K562 (cell line): ENCODE measurements around the gene TMEM143.
"Not testable (repeated sequence)": the region's sequence is repeated elsewhere in the genome, so short reads cannot be mapped to it uniquely, and the experiment has no call there.

Experiments used
- CREB1 ChIP-seq, 2 experiments: sonication (generic) in 1 of 2; formaldehyde crosslinking in 1 of 2; IDR thresholded peaks; 2 replicates each; pipeline versions ENCODE4 v1.6.1 to v1.8.0; 2012 to 2022; ENCODE audit warnings: inconsistent platforms in 1 of 2, mild to moderate bottlenecking in 1 of 2, missing genetic modification reagents in 1 of 2, moderate library complexity in 1 of 2
- IRF1 ChIP-seq: sonication (generic); formaldehyde crosslinking; IDR thresholded peaks from 2 replicates; pipeline ENCODE4 v1.8.0; 2022; ENCODE audit warnings: missing genetic modification reagents, mild to moderate bottlenecking, borderline replicate concordance
- JUND ChIP-seq, 2 experiments: IDR thresholded peaks; 2 replicates in 1 of 2; 3 replicates in 1 of 2; pipeline ENCODE4 v1.6.1; 2011; ENCODE audit warnings: borderline replicate concordance in 2 of 2, low read depth in 2 of 2, low read length in 2 of 2, improper control_type of control experiment in 1 of 2, missing biosample characterization in 1 of 2, missing genetic modification characterization in 1 of 2, missing genetic modification reagents in 1 of 2
- SP2 ChIP-seq: IDR thresholded peaks from 2 replicates; pipeline ENCODE4 v1.6.1; 2011; ENCODE audit warnings: mild to moderate bottlenecking, low read depth, low read length, moderate library complexity; ENCODE audit not compliant: poor library complexity, severe bottlenecking; ENCODE audit errors: extremely low read depth

GRCh38 chr19:48309731-48310130 lies 54.0 kb downstream of the TMEM143 start:
- not testable (repeated sequence) for TF ChIP-seq SP2; JUND (IDR thresholded peaks at IDR 0.05; ENCODE audit: borderline replicate concordance, low read depth, low read length); JUND (tag; IDR thresholded peaks at IDR 0.05; ENCODE audit: borderline replicate concordance, low read depth, low read length); CREB1 (IDR thresholded peaks at IDR 0.05); CREB1 (CRISPR knock-in tag; IDR thresholded peaks at IDR 0.05); IRF1 (CRISPR knock-in tag)
